ENCODE results near the gene KLF7.

KLF7 gene

GRCh38 chr2:207140265-207140664 is 25.5 kb downstream of the KLF7 start:
- DNase-seq (ENCODE audit: extremely low spot score), result no peak
- TF ChIP-seq CTCF (IDR thresholded peaks at IDR 0.05; ENCODE audit: control extremely low read depth, extremely low read depth, low read depth, missing control alignments), result no peak
- CTCF ChIA-PET, result no interaction called here
- POLR2A ChIA-PET, result no interaction called here

GRCh38 chr2:207139552-207139951 is 26.2 kb downstream of the KLF7 start:
- no peak for DNase-seq (ENCODE audit: extremely low spot score)
- no peak for TF ChIP-seq CTCF (IDR thresholded peaks at IDR 0.05; ENCODE audit: control extremely low read depth, extremely low read depth, low read depth, missing control alignments)
- CTCF ChIA-PET, result no interaction called here
- POLR2A ChIA-PET, result no interaction called here

- DNase-seq (ENCODE audit: extremely low spot score), result no peak
- TF ChIP-seq CTCF (IDR thresholded peaks at IDR 0.05; ENCODE audit: control extremely low read depth, extremely low read depth, low read depth, missing control alignments), result no peak
- ChIA-PET CTCF (no interaction called here), POLR2A (no interaction called here)
Observed at GRCh38 chr2:207138627-207139297, 27.0 kb downstream of the KLF7 start.

GRCh38 chr2:207137596-207138337 is 28.0 kb downstream of the KLF7 start:
- ChIA-PET POLR2A (no interaction called here), CTCF (no interaction called here)
- TF ChIP-seq CTCF (IDR thresholded peaks at IDR 0.05; ENCODE audit: control extremely low read depth, extremely low read depth, low read depth, missing control alignments), result no peak
- no peak for DNase-seq (ENCODE audit: extremely low spot score)

GRCh38 chr2:207136874-207137273 is 28.9 kb downstream of the KLF7 start:
- ChIA-PET POLR2A (no interaction called here), CTCF (no interaction called here)
- DNase-seq (ENCODE audit: extremely low spot score), result no peak
- TF ChIP-seq CTCF (IDR thresholded peaks at IDR 0.05; ENCODE audit: control extremely low read depth, extremely low read depth, low read depth, missing control alignments), result no peak

GRCh38 chr2:207135801-207136457 is 29.8 kb downstream of the KLF7 start:
- POLR2A ChIA-PET, result no interaction called here
- CTCF ChIA-PET, result interaction anchor here (1.5 kb wide), 1 partner anchor 29 kb away, joined by 3 read pairs; no protein-coding TSS in a partner anchor
- no peak for TF ChIP-seq CTCF (IDR thresholded peaks at IDR 0.05; ENCODE audit: control extremely low read depth, extremely low read depth, low read depth, missing control alignments)
- no peak for DNase-seq (ENCODE audit: extremely low spot score)
